AG04450 (cell line): ENCODE data around the gene AP2B1. TPM values are rescaled to one million over a fixed set of nuclear protein-coding genes. Genes with fewer than 3 reads are reported as not detected.

ENCODE experiments used
- CTCF ChIA-PET: fragments of 300-600, 350-600 bp; formaldehyde crosslinking; extraction: SDS; loops from one replicate; lab custom pipeline; 2022; ENCODE audit warnings: antibody characterized with exemption, inconsistent platforms; lab: Charles Lee
- POLR2A ChIA-PET: fragments of 350-600 bp; formaldehyde crosslinking; extraction: SDS; loops from one replicate; lab custom pipeline; 2021; ENCODE audit warnings: antibody characterized with exemption, inconsistent platforms; lab: Yijun Ruan, JAX
- DNase-seq: peaks from one replicate; pipeline ENCODE4 v3.0.0-alpha.2; 2011; ENCODE audit warnings: low read depth, low spot score
- H3K27ac ChIP-seq: one replicate; pipeline ENCODE4 v1.5.1; 2012; ENCODE audit warnings: low read depth, low read length, control low read depth
- H3K27me3 ChIP-seq: one replicate; pipeline ENCODE4 v1.6.0; 2012; ENCODE audit warnings: low read length; ENCODE audit not compliant: control insufficient read depth, insufficient read depth
- H3K4me3 ChIP-seq: 2 replicates; pipeline ENCODE4 v1.5.1; 2011; ENCODE audit warnings: mild to moderate bottlenecking, low read depth, low read length, control low read depth
- H3K9me3 ChIP-seq: 2 replicates; pipeline ENCODE4 v1.5.1; 2012; ENCODE audit warnings: low read length; ENCODE audit not compliant: control insufficient read depth, insufficient read depth
- polyA minus RNA-seq: library from RNA; depleted of rRNA, polyadenylated mRNA; stranded (reverse); fragments of >200 nt; gene quantifications from 2 replicates; pipeline ENCODE4 v1.2.3, GENCODE V29; 2011; rRNA and poly(A)+ RNA removed
- polyA plus RNA-seq: library from polyadenylated mRNA; depleted of rRNA; stranded (reverse); fragments of >200 nt; gene quantifications from 2 replicates; pipeline ENCODE4 v1.2.3, GENCODE V29; 2011; rRNA removed
- TF ChIP-seq, protein P1 (sequence below): IDR thresholded peaks from 2 replicates; pipeline ENCODE4 v1.5.1; 2011; ENCODE audit warnings: low read depth, low read length, control low read depth, inconsistent platforms

Gene AP2B1
- polyA plus RNA-seq (234 and 258 TPM in 2 replicates), polyA minus RNA-seq (279 and 316 TPM in 2 replicates)

DNA sequence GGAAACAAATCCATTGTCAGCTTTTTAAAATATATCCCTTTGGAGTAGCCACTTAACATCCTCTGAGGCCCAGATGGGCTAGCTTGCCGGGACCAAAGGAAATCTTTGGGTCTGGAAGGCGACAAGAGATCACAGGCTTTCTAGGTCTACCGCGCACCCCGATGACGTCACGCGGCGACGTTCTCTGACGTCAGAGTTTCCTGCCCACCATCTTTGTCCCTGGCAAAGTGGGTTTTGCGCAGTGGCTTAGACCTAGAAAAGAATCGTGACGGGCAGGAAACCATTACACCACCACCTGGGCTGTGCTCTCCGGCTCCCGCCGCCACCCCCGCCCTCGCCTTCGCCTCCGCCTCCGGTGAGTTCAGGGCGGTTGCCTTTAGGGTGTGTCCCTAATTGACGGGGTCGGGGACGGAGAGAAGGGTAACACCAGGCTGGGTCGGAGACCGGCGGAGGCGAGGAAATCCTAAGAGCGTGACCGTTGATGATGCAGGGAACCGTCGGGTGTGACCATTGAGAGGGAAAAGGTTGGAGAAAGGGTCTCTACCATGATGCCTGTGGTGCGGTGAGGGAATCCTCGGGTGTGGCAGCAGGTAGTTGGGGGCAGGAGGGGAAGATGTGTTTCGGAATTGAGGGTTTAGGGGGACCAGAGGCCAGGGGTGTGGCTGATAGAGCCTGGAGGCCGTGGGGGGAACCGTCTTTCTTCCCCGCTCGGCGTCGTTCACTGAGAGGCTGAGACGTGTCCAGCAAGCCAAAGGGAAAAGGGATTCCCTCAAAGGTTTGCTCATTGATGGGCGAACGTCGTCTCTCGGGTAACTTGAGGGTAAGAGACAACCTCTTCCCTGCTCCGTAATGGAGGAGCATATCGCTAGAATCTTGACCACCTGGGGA is at the start of gene AP2B1:
Gene AP2B1, plus strand, starts transcription at position 249 of the 888 bp plus-strand sequence. CDS start 6,709 bp downstream, outside the sequence.
- ChIA-PET CTCF (interaction anchor here (0.7 to 4.1 kb wide), 2 partner anchors 26 to 160 kb away, joined by 3 to 21 read pairs; no protein-coding TSS in a partner anchor), POLR2A (interaction anchor here (0.5 to 3.3 kb wide), 5 partner anchors 9 to 303 kb away, joined by 4 to 10 read pairs (median 9); partner anchors contain the start of genes PEX12 and TAF15)
- Histone ChIP-seq H3K9me3 (no peaks in the 10 kb centered on the region), H3K27ac (peak within 1 kb of the TSS; percentile 97), H3K27me3 (peaks cover 2% of the 10 kb centered on the region), H3K4me3 (peak within 1 kb of the TSS; percentile 99)
- TF ChIP-seq, protein P1, sequence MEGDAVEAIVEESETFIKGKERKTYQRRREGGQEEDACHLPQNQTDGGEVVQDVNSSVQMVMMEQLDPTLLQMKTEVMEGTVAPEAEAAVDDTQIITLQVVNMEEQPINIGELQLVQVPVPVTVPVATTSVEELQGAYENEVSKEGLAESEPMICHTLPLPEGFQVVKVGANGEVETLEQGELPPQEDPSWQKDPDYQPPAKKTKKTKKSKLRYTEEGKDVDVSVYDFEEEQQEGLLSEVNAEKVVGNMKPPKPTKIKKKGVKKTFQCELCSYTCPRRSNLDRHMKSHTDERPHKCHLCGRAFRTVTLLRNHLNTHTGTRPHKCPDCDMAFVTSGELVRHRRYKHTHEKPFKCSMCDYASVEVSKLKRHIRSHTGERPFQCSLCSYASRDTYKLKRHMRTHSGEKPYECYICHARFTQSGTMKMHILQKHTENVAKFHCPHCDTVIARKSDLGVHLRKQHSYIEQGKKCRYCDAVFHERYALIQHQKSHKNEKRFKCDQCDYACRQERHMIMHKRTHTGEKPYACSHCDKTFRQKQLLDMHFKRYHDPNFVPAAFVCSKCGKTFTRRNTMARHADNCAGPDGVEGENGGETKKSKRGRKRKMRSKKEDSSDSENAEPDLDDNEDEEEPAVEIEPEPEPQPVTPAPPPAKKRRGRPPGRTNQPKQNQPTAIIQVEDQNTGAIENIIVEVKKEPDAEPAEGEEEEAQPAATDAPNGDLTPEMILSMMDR, result no peak
- peak; percentile 92 for DNase-seq

DNA sequence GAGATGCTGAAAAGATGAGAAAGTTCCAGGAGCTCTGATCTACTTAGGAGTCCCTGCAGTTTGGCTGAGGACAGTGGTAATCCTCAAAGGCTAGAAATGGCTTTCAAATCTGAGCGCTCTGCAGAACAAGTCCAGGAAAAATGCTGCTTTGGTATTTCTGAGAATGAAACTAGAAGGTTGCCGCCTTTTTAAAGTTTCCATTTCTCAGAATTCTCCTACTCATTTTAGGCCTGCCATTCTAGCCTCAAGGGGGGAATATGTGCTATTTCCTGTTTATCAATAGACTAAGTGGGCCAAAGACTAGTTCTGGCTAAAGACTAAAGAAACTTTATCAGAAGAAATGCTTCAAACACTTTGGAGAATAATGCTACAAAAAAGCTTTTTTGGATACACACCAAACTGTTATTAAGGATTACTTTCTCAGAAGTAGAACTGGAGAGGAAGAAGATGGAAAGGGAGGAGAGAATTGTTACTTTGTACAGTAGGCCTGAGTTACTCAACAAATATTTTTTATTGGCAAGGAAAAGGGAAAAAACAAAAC is 49.5 kb upstream of the AP2B1 start, which contains the start of gene SLFN12L:
Gene SLFN12L, minus strand, starts transcription at position 78 of the 541 bp plus-strand sequence. CDS start 15,314 bp downstream, outside the sequence.
- no peak for DNase-seq

DNA sequence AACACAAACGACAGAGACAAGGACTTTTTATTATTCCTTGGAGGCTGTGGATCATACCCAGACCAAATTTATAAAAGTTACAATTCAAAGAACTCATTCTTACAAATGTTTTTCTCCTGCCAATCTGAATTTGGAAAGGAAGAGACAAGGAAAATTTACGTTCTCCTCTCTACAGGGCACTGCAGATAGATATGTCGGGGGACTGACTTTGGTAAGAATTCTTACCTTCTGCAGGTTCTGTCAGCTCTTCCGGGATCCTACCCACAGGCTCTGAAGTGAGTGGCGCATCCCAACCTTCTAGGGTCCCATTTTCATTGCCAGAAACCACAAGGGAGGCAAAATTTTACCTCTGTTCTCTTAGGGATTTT is 47.5 kb upstream of the AP2B1 start:
- no peak for DNase-seq
- TF ChIP-seq, protein P1, result no peak
- H3K27me3 ChIP-seq, result no peaks in the 10 kb centered on the region
- ChIA-PET CTCF (interaction anchor here (0.6 to 12.9 kb wide), 47 partner anchors 8 to 607 kb away, joined by 3 to 306 read pairs (median 4); partner anchors contain the start of genes PEX12, SLFN14 and UNC45B), POLR2A (no interaction called here)
- H3K9me3 ChIP-seq, result no peaks in the 10 kb centered on the region
- no peak overlapping the region for H3K27ac ChIP-seq
- no peak overlapping the region for H3K4me3 ChIP-seq

More for the DNA sequence above, 49.5 kb upstream of the AP2B1 start, which contains the start of gene SLFN12L:
- CTCF ChIA-PET, result interaction anchor here (0.6 to 12.9 kb wide), 20 partner anchors 10 to 1118 kb away, joined by 3 to 306 read pairs (median 4); partner anchors contain the start of gene PEX12
- POLR2A ChIA-PET, result no interaction called here
- no peak within 1 kb of the TSS for H3K27ac ChIP-seq
- no peaks in the 10 kb centered on the region for H3K27me3 ChIP-seq
- H3K9me3 ChIP-seq, result no peaks in the 10 kb centered on the region
- TF ChIP-seq, protein P1, result no peak
- H3K4me3 ChIP-seq, result no peak within 1 kb of the TSS

DNA sequence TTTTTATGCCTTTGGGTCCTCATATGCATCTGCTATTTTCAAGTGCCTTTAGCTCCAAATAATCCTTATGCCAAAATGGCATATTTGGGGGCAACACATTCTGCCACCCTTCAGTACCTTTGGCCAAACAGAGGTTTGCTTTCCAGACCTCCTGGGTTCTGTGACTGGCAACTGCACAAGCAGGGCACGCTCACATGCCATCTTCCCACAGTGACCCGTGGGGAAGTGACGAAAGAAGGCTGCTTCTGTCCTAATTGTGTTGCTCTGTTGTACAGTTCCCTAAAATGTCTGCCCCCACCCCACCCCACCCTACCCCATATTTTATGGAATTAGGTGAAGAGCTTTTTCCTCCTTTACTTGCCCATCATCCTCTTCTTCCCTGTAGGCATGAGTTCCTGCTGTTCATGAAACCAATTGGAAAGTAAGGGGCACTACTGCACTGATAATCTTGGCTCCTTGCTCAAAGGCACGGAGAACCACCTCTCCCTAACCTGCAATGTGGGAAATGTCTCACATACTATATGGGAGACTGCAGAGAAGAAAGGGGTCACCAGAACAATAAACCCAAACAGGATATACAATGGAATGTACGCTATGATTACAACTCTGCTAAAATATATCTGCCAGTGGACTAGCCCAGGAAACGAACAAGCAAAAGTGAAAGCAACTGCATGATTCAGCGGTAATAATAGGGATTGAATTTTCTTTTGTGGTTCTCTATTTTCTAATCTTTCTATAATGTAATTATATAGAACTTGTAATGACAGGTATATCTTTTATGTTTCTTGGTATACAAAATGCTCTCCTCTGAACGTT is 46.3 kb upstream of the AP2B1 start:
- ChIA-PET POLR2A (no interaction called here), CTCF (interaction anchor here (0.6 to 12.9 kb wide), 6 partner anchors 18 to 228 kb away, joined by 3 to 306 read pairs (median 4); no protein-coding TSS in a partner anchor)
- Histone ChIP-seq H3K4me3 (peak overlapping the region; percentile 37), H3K27me3 (no peaks in the 10 kb centered on the region), H3K27ac (no peak overlapping the region), H3K9me3 (no peaks in the 10 kb centered on the region)
- no peak for DNase-seq
- TF ChIP-seq, protein P1, result 0 out of 2 replicates have a peak, but pooled peaks have one; percentile 8
